GM18502 (cell line): Measurements from ENCODE around the gene HOXD4.

Experiments
- ATAC-seq: cut with Tn5 transposase; IDR thresholded peaks from one replicate; pipeline ENCODE4 v1.9.1; 2021; ENCODE audit warnings: mild to moderate bottlenecking; ENCODE audit not compliant: unreplicated experiment, poor library complexity

The HOXD4 gene

DNA sequence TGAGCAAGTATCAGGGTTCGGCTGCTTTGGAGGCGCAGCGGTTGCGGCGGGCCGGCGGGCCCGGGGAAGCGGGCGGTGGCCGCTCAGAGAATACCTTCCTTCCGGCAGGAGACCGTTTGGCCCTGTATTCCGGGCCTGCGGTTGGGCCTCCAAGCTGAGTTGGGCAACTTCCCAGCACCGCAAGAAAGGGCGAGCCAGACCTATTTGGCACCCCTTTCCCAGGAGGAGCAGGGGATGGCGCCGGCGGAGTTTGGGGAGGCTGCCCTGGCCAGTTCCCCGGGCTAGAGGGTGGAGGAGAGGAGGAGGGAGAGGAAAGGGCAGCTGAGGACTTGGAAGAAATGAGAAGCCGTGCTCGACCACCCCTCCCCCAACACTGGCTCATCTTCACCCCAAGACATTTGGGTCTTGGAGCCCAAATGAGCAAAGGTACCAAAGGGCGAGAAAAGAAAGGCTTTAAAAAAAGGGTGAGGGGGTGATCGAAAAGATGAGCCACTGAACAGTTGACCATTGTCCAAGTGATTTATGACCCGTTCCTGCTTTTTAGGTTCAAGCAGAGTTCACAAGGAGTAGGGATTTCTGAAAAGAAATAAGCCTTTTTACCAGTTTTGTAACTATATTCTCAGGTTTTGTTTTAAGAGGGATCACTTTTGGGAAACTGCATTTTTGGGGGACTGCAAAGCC is 14.2 kb downstream of the HOXD4 start:
- no peak for ATAC-seq

DNA sequence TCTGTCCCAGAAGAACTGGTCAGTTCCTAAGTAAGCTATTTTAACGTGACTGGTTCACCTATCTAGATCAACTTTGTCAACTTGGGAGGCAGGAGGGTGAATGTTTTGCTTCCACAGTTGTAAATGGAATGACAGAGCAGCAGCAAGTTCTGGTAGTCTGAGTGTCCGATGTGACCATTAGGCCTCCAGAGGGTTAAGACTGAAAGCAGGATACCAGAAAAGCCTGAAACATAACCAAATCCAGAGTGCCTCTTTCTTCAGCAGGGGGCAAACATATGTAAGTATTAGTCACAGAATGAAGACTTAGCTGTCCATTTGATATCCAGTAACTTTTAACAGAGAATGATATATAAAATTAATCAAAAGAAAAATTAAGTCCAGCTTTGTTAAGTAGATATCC is 14.9 kb downstream of the HOXD4 start:
- ATAC-seq: no peak

DNA sequence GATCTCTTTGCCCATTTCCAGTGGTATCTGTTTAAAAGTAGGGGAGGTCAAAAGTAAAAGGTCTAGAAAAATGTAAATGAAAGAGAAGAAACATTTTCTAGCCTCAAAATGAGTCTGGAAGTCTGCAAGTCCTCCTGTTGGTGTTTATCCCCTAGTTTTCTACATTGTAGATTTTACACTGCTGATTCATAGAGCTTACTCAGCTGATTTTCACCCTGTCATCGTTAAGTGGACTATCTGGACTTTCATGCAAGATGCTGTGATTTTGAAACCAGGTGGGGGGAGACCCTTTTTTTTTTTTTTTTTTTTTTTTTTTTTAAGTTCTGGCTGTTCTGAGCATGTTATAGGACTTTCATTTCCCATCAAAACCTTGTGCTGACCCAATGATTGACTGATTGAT is 16.0 kb downstream of the HOXD4 start:
- ATAC-seq: no peak

DNA sequence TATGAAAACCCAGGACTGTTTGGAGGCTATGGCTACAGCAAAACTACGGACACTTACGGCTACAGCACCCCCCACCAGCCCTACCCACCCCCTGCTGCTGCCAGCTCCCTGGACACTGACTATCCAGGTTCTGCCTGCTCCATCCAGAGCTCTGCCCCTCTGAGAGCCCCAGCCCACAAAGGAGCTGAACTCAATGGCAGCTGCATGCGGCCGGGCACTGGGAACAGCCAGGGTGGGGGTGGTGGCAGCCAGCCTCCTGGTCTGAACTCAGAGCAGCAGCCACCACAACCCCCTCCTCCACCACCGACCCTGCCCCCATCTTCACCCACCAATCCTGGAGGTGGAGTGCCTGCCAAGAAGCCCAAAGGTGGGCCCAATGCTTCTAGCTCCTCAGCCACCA is 17.8 kb downstream of the HOXD4 start:
- no peak for ATAC-seq

DNA sequence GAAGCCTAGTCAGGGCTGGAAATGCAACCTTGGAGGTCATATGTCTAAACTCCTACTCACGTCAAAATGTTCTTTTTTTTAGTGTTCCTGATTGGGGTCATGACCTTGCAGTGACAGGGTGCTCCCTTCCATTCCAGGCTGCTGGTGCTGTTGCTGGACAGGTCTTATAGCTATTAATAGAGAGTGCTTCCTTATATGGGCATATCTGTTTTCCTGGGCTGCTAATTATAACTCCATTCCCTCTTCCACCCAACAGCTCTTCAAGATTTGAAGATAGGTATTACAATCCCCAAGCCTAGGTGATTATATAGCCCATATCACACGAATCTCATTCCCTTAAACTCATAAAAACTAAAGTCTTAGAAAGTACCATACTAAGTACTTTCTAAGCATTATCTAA is 18.4 kb downstream of the HOXD4 start:
- no peak for ATAC-seq

DNA sequence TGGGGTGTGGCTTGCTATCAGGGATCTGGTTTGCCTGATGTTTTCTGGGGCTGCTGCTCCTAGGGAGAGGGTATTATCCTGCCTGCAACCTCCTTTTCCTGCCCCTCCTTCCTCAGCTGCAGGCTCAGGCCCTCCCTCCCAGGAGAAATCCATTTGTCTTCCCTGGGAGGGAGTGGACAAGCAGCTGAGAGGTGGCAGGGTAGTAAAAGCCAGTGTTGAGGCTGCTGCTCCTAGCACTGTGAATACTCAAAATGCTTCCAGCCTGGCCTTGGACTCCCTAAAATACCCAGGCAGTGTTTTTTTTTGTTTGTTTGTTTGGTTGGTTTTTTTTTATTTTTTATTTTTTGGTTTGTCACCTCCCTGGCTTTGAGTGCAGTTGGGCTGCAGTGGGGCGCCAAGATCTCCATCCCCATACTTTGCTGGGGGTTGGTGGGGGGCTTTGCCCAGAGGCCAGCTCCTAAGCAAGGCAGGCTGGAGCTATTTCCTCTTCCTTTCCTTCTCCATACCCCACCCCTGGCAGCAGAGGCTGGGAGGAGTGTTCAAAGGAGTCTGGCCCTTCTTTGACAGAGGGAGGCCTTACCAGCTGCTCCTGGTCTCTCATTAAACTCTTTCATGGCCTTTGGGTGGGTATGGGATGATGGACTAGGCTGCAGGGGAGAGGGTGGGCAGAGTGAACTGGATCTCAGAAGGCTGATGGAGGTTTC is 19.4 kb downstream of the HOXD4 start:
- ATAC-seq: no peak

DNA sequence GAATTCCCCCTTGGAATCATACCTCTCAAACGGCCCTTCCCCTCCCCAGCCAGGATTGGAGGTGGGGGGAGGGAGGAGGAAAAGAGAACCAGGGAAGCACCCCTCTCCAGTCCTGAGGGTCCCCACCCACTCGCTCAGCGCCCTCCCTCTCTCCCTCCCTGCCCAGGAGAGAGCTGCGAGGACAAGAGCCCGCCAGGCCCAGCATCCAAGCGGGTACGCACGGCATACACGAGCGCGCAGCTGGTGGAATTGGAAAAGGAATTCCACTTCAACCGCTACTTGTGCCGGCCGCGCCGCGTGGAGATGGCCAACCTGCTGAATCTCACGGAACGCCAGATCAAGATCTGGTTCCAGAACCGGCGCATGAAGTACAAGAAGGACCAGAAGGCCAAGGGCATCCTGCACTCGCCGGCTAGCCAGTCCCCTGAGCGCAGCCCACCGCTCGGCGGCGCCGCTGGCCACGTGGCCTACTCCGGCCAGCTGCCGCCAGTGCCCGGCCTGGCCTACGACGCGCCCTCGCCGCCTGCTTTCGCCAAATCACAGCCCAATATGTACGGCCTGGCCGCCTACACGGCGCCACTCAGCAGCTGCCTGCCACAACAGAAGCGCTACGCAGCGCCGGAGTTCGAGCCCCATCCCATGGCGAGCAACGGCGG is 20.1 kb downstream of the HOXD4 start:
- no peak for ATAC-seq

DNA sequence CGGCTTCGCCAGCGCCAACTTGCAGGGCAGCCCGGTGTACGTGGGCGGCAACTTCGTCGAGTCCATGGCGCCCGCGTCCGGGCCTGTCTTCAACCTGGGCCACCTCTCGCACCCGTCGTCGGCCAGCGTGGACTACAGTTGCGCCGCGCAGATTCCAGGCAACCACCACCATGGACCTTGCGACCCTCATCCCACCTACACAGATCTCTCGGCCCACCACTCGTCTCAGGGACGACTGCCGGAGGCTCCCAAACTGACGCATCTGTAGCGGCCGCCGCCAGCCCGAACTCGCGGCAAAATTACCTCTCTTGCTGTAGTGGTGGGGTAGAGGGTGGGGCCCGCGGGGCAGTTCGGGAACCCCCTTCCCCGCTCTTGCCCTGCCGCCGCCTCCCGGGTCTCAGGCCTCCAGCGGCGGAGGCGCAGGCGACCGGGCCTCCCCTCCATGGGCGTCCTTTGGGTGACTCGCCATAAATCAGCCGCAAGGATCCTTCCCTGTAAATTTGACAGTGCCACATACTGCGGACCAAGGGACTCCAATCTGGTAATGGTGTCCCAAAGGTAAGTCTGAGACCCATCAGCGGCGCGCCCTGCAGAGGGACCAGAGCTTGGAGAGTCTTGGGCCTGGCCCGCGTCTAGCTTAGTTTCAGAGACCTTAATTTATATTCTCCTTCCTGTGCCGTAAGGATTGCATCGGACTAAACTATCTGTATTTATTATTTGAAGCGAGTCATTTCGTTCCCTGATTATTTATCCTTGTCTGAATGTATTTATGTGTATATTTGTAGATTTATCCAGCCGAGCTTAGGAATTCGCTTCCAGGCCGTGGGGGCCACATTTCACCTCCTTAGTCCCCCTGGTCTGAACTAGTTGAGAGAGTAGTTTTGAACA is 20.9 kb downstream of the HOXD4 start:
- no peak for ATAC-seq

DNA sequence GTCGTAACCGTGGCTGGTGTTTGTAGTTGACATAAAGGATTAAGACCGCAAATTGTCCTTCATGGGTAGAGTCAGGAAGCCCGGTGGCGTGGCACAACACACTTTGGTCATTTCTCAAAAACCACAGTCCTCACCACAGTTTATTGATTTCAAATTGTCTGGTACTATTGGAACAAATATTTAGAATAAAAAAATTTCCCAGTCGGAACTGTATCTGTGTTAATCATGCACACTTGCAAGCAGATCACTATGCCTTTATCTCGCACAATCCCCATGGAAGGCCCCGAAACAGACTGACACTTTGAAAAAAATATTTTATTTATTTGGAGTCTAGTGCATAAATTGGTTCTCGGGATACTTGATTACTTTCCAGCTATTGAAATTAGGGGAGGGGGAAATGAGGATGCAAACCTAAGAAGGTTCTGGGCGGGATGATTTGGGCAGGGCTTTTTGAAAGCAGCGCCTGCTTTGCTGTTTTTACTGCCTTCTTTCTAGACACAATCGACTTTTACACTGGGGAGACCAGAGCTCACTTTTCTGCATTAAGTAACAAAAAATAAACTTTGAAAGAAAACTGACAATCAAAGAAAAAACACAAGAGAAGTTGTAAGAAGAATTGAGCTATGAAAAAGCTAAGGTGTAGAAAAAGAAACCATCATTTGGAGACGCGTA is 21.7 kb downstream of the HOXD4 start:
- no peak for ATAC-seq

DNA sequence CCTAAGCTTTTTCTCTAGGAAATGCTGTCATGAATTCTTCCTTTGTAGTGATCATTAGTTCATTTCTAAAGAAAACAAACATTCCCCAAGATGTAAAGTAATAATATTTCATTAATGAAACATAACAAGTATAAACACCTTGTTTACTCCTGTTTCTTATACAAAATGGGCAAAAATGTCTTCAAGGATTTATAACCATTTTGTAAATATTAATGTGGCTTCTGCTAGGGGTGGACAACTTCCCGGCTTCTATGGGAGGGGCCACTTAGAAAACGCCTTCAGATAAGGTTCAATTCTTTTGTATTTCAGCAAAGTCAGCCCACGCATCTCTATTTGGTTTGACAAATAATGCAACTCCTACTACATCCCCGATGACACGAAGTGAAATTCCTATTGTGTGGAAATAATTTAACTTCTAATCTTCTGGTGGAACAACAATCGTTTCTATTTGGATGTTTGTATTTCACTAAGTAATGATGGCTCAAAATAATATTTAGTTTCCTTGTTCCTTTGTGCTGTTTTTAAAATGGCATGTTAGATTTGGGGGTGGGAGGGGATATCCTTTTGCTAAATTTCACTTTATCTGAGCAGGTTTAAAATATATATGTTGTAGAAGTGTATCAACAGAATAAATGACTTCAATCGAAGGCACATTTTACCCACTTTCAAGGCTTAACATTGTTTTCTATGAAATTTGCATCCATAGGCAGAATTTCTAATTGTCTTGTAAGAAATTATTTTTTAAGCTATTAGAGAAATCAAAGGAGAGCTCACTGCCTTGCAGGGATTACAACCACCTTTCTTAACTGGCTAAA is 22.4 kb downstream of the HOXD4 start:
- no peak for ATAC-seq

DNA sequence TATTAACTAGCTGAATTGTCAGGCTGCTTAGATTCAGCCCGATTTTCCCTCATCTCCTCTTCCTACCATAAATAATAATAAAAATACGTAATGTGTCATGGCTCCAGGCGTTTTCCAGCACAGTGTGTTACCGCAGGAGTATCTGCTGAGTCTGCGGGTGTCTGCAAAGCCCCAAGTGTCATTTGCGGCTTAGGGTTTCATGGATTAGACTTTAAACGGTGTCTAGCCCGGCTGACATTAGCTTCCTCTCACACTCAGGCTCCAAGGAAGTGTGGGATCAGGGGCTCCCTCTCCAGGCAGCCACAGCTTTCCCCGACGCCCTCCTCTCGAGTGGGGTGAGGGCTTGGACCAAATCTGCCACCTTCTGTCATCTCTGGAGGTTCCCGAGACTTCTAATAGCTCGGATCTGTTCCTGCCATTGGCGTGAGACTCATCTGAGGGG is 23.1 kb downstream of the HOXD4 start:
- ATAC-seq: no peak

DNA sequence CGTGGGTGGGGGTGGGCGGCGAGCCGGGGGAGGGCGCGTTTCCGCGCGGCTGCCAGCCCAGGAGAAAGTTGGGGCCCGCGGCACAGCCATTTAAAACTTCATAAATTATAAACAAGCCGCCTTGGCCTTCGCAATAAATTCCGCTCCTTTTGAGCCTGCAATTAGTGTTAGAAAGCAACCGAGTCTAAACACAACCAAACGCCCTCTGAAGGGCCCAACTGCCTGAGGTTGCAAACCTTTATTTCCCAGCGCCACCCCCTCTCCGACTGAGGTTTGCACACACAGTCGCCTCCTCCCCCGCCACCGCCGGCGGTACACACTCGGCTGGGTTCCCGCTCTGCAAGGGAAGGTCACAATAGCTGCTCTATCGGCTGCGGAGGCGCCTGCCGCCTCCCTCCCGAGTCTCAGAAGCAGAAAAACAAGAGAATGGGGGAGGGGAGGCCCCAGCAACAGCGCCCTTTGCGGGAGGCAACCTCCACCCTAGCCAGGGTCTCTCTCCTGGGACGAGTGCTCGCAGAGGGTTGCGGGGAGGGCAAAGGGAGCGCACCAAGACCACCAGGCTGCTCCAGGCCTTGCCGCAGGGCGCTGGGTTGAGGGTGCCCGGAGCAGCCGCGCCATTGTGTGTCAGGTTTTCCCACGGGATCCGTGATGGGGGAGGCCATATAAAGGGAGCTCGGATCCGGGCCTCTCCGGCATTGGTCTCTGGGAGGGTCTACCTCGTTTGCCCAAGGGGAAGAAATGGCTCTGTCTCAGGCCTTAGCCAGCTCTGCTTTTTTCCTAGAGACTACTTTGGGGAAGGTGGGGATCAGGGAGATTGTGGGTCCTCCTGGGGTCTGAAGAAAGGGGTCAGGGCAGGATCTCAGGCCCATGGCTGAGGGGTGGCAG is 23.7 kb downstream of the HOXD4 start:
- no peak for ATAC-seq

DNA sequence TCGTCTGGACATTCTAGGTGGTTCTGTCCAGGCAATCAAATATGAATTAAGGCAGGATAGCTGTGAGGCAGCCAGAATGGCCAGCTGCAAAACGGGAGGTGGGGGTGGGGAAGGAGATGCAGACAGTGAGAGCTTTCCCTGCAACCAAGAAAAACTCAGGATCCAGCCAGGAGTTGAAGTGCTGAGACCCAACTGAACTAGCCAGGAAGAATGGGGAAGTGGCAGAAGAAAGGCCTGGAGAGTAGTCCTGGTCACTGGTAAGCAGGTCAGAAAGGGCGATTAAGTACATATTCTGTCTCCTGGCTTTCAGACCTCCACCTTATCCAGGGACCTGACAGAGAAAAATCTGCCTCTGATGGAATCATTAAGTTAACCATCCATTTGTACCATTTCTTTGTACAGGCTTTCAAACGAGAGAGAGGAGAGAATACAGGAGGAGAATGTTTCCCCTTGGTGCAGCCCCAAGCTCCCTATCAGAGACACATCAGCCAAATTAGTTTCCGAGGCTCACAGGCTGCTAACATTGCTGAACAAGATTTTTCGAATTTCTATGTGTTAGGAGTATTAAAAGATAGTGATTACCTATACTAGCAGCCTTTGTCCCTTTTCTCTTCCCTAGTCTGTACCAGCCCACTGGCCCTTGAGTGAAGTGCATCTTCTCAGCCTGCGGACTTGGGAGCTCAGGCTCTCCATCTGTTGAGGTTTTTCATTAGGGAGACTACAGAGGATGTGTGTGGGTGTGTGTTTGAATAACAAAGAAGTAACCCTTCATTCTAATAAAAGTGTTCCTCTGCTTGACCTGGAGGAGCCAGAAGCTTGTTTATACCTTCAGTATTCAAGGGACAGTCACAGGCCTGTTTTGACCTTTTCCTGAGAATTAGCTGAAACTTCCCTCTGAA is 24.6 kb downstream of the HOXD4 start:
- no peak for ATAC-seq

DNA sequence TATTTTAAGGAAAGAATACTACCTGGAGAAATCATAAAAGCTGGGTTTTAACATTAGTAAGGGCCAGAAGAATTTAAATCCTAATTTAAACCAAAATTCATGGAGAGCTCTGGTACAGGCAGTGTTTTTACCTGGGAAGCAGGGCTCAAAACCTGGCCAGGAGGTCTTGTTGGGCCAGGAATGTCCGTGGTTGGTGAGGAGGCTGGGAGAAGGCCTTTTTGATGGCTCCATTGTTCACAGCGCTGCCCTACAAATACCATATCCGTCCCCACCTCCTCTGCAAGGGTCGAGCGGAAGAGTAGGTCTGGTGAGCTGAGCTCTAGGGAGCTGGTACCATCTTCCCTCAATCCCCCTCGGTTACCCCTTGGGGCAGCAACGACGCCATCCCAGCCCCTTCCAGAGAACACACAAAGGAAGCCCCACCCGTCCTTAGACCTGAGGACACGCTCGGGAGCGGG is 26.3 kb downstream of the HOXD4 start:
- no peak for ATAC-seq

DNA sequence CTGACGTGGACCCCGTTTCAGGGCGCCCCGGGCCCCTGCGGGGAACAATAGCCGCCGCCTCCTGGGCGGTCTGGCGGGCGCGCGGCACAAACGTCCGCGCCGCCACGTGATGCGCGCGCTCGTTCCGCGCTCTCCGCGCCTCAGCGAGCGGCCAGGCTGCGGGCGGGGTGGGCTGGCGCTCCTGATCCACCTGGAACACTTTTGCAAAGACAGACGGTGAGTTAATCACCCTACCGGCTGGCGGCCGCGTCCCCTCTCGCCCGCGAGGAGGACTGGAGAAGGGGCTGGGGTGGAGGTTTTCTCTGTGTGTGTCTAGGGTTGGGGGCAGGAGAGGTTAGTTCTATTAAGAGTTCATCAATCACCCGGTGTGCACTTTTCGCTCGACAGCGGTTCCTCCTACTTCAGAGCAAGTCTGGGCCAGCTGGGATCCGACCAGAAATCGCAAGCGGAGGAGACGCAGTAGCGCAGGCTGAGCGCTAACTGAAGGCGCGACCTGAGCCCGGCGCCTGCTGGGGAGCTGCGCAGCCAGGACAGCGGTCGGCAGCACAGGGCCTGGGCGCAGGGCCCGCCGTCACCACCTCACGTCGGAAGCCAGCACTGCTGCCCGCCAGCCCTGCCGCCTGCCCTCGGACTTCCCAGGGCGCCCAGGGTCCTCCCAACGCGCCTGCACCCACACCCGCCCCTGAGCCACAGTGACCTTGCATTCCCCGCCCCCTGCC is 26.8 kb downstream of the HOXD4 start:
- ATAC-seq: no peak

DNA sequence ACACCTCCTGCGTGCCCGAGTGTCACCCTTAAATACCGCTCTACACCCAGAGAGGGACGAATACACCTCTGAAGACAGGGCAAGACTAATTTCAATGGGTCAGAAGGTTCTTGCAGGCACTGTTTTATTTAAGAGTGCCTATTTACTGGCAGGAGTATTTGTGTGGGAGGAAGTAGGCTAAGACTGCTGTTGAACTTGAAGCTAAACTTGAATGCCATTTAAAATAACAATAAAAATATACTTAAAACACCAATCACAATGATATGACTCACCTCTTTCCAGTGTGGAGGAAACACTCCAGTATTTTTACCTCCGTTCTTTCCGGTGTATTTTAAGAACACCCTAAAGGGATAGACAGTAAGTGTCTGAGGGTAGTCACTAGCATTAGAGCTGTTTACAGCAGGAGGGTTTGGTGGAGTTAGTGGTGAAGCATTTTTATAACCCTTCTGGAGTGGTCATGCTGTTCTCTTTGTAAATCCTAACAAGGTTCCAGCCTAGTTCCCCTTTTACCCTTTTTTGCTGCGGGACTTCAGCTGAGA is 27.5 kb downstream of the HOXD4 start:
- ATAC-seq: no peak
